Measurements from ENCODE around the gene DOCK4.

DOCK4 gene

GRCh38 chr7:112201411-112201810 is 4.8 kb downstream of the DOCK4 start:
- no peak overlapping the region for H3K4me3 ChIP-seq (ENCODE audit: low read depth, low read length)
- TF ChIP-seq CTCF (IDR thresholded peaks at IDR 0.05; ENCODE audit: low read depth, low read length) = no peak
- no peaks in the 10 kb centered on the region for H3K27me3 ChIP-seq
- no peak for DNase-seq
- no peaks in the 10 kb centered on the region for H3K4me1 ChIP-seq
- H3K9me3 ChIP-seq = no peaks in the 10 kb centered on the region
- H3K36me3 ChIP-seq = no peaks in the 10 kb centered on the region

GRCh38 chr7:112199672-112200071 is 6.5 kb downstream of the DOCK4 start:
- no peak for TF ChIP-seq CTCF (IDR thresholded peaks at IDR 0.05; ENCODE audit: low read depth, low read length)
- no peaks in the 10 kb centered on the region for H3K4me1 ChIP-seq
- H3K4me3 ChIP-seq (ENCODE audit: low read depth, low read length) = no peak overlapping the region
- no peaks in the 10 kb centered on the region for H3K27me3 ChIP-seq
- no peak for DNase-seq
- no peaks in the 10 kb centered on the region for H3K9me3 ChIP-seq
- no peaks in the 10 kb centered on the region for H3K36me3 ChIP-seq

DNA sequence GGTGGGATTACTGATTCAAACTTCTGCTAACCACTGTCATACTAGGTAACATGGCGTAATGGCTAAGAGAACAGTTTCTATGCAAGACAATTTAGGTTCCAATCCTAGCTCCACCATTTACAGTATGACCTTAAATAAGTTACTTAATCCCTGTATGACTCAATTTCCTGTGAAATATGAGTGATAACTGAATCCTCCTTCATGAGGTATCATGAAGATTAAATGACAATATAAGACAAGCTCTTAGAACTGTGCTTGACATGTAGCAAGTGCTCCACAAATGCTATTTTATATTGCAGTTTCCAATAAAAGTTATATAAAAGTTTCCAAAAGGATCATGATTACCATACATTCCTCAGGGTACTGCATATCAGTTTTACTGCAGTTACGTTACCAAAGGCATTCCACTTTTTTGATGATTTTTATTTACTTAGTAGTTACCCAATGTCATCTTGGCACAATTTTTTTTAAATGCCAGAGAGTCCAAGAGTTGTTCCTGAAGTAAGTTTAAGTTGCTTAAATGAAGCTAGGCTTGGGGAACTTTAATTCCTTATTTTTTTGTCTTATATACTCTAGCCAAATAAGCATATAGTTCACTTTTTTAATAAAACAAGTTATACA is 7.1 kb downstream of the DOCK4 start:
- no peak for TF ChIP-seq CTCF (IDR thresholded peaks at IDR 0.05; ENCODE audit: low read depth, low read length)
- no peaks in the 10 kb centered on the region for H3K27me3 ChIP-seq
- H3K36me3 ChIP-seq = no peaks in the 10 kb centered on the region
- no peaks in the 10 kb centered on the region for H3K9me3 ChIP-seq
- H3K4me1 ChIP-seq = no peaks in the 10 kb centered on the region
- no peak overlapping the region for H3K4me3 ChIP-seq (ENCODE audit: low read depth, low read length)
- no peak for DNase-seq

- Histone ChIP-seq H3K36me3 (no peaks in the 10 kb centered on the region), H3K9me3 (no peaks in the 10 kb centered on the region), H3K27me3 (no peaks in the 10 kb centered on the region), H3K4me3 (ENCODE audit: low read depth, low read length) (no peak overlapping the region), H3K4me1 (no peaks in the 10 kb centered on the region)
- TF ChIP-seq CTCF (IDR thresholded peaks at IDR 0.05; ENCODE audit: low read depth, low read length) = no peak
- DNase-seq = no peak
These were observed 8.9 kb downstream of the DOCK4 start for GRCh38 chr7:112197322-112197721.

- Histone ChIP-seq H3K9me3 (no peaks in the 10 kb centered on the region), H3K36me3 (no peaks in the 10 kb centered on the region), H3K4me3 (ENCODE audit: low read depth, low read length) (no peak overlapping the region), H3K27me3 (no peaks in the 10 kb centered on the region), H3K4me1 (no peaks in the 10 kb centered on the region)
- DNase-seq = no peak
- no peak for TF ChIP-seq CTCF (IDR thresholded peaks at IDR 0.05; ENCODE audit: low read depth, low read length)
These were observed 10.5 kb downstream of the DOCK4 start for GRCh38 chr7:112195717-112196116.

- Histone ChIP-seq H3K4me3 (ENCODE audit: low read depth, low read length) (no peak overlapping the region), H3K9me3 (no peaks in the 10 kb centered on the region), H3K36me3 (no peaks in the 10 kb centered on the region), H3K27me3 (no peaks in the 10 kb centered on the region), H3K4me1 (no peaks in the 10 kb centered on the region)
- no peak for TF ChIP-seq CTCF (IDR thresholded peaks at IDR 0.05; ENCODE audit: low read depth, low read length)
- DNase-seq = no peak
These were observed 12.2 kb downstream of the DOCK4 start for GRCh38 chr7:112193915-112194502.

Data from BE2C (cell line).